Thyroid gland (tissue), 4 donors: ENCODE results near the gene PI16. TPM values are rescaled to one million over a fixed set of nuclear protein-coding genes. Genes with fewer than 3 reads are reported as not detected.

Experiments
- DNase-seq, 2 donors: peaks; one replicate each; pipeline ENCODE4 v3.0.0-alpha.2; 2019
- H3K27ac ChIP-seq, 3 donors: fragments of 200-600 bp; sonication (generic); 1 replicate in 2 of 3; 2 replicates in 1 of 3; pipeline ENCODE4 v1.5.1; 2016 to 2019; ENCODE audit warnings: mild to moderate bottlenecking in 1 of 3, moderate library complexity in 1 of 3
- H3K27me3 ChIP-seq: fragments of 200-600 bp; sonication (generic); one replicate; pipeline ENCODE4 v1.5.1; 2019
- H3K36me3 ChIP-seq, 2 donors: fragments of 200-600 bp; sonication (generic); one replicate each; pipeline ENCODE4 v1.5.1; 2016 to 2019
- H3K4me1 ChIP-seq, 2 donors: fragments of 200-600 bp; sonication (generic); one replicate each; pipeline ENCODE4 v1.5.1; 2017 to 2019
- H3K4me3 ChIP-seq, 3 donors: fragments of 200-600 bp; sonication (generic); replicated peaks in 1 of 3; 1 replicate in 2 of 3; 2 replicates in 1 of 3; pipeline ENCODE4 v1.5.1; 2016; ENCODE audit warnings: mild to moderate bottlenecking in 1 of 3
- H3K9me3 ChIP-seq: fragments of 200-600 bp; sonication (generic); one replicate; pipeline ENCODE4 v1.5.1; 2017
- CTCF ChIP-seq, 6 experiments: fragments of 200-600 bp in 3 of 6; fragments of 450-650 bp in 3 of 6; sonication (generic) in 3 of 6; IDR thresholded peaks; one replicate each; pipeline ENCODE4 v1.5.1; 2016 to 2019; ENCODE audit warnings: antibody characterized with exemption in 6 of 6, mild to moderate bottlenecking in 2 of 6, inconsistent platforms in 1 of 6, moderate library complexity in 1 of 6
- POLR2A ChIP-seq, 2 donors: fragments of 450-650 bp; IDR thresholded peaks; one replicate each; pipeline ENCODE4 v1.6.1; 2017; ENCODE audit warnings: antibody characterized with exemption in 2 of 2, mild to moderate bottlenecking in 2 of 2, moderate library complexity in 1 of 2
- WGBS, 2 donors: methylation state at CpG; one replicate each; pipeline ENCODE4 v1.1.5; 2017; 5-methylcytosine and 5-hydroxymethylcytosine counted together
- intact Hi-C: fragments of 100-400 bp; cut with DNase I; formaldehyde crosslinking; loops from one replicate; pipeline ENCODE4 v1.15.1; 2023
- total RNA-seq, 4 donors: library from RNA; depleted of rRNA; stranded (reverse); fragments of >200 nt; gene quantifications; one replicate each; pipeline ENCODE4 v1.2.3, GENCODE V29; 2016

PI16 gene
- total RNA-seq, 4 donors from 2014 or later = 5.1 to 22.9 (median 9.1) TPM

DNA sequence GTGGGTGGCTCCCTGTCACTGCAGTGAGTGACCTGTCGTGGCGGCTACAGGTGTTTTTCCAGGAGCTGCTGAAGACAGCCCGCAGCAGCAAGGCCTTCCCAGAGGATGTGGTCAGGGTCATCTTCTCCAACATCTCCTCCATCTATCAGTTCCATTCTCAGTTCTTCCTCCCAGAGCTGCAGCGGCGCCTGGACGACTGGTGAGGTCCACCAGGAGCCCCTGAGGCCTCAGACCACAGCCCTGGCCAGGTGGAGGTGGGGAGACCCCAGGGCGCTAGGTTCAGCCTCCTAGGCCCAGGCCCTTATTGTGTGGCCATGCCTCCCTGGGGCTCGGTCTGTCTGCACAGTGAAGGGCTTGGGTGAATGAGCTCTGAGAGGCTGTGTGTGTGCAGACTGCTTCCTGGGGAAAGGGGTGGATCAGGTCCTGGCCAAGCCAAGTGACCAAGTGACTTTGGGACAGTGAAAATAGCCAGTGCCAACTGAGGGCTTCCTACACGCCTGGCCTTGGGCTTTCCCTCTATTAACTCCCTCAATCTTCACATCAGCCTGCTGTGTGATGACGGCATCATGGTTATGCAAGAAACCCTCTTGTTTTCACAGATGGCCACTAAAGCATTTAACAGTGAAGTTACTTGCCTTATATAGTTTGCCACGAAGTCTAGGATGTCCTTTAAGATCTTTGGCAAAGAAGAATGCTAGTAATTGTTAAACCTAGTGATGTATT, 57.3 kb downstream of the PI16 start:
- no peaks in the 10 kb centered on the region for H3K36me3 ChIP-seq
- no peaks in the 10 kb centered on the region for H3K9me3 ChIP-seq
- intact Hi-C loops = loop anchor here (5.0 to 10.0 kb wide), 3 partner anchors 35 to 127 kb away; partner anchors contain the start of gene C6orf89
- H3K4me3 ChIP-seq = no peak overlapping the region
- peaks cover 40 to 42% of the 10 kb centered on the region in 2 donors for H3K4me1 ChIP-seq
- peak in 1 of 2 donors; percentile 39 for TF ChIP-seq POLR2A (IDR thresholded peaks at IDR 0.05)
- TF ChIP-seq CTCF (IDR thresholded peaks at IDR 0.05) = no peak
- H3K27me3 ChIP-seq = no peaks in the 10 kb centered on the region
- 45 to 62% methylated on average over 7 to 11 of the region's 11 CpGs for WGBS, 2 donors
- H3K27ac ChIP-seq = peak overlapping the region; percentile 74 to 85 (median 76)
- DNase-seq = peak; percentile 76 to 80

DNA sequence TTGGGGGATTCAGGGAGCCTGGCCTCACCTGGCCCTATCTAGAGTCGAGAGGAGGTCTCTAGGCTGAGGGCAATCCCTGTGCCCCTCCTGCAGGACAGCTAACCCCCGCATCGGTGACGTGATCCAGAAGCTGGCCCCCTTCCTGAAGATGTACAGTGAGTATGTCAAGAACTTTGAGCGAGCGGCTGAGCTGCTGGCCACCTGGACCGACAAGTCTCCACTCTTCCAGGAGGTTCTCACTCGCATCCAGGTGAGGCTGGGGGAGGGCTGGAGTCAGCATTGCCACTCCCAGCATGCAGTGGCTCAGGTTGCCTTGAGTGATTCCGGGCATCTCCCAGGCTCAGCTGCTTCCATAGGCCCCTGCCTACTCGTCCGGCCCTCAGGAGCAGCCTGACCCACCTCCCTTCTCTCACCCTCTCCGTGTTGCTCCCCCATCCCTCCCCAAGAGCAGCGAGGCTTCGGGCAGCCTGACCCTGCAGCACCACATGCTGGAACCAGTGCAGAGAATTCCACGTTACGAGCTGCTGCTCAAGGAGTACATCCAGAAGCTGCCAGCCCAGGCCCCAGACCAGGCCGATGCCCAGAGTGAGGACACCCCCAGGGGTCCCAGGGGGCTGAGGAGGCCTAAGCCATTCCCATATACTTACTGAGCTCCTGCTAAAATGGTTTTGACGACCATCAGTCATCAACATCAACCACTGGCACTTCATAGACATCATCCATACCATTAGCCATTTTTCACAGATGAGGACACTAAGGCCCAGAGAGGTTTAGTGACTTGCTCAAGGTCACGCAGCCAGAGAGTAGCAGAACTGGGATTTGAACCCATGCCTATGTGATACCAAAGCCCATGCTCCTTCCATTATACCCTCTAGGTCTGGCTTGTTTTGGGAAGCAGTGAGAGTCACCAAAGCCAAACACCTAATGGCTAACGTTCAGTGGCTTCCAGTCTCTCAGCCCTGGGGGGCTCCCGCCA, 59.3 kb downstream of the PI16 start:
- TF ChIP-seq CTCF (IDR thresholded peaks at IDR 0.05) = peak in 1 of 6 experiments; percentile 36
- TF ChIP-seq POLR2A (IDR thresholded peaks at IDR 0.05) = no peak
- Histone ChIP-seq H3K27ac (peak overlapping the region; percentile 14 to 76 (median 74)), H3K9me3 (no peaks in the 10 kb centered on the region), H3K36me3 (no peaks in the 10 kb centered on the region), H3K4me1 (peaks cover 39 to 43% of the 10 kb centered on the region in 2 donors), H3K27me3 (no peaks in the 10 kb centered on the region), H3K4me3 (no peak overlapping the region)
- WGBS, 2 donors = 46 to 83% methylated on average over 8 to 13 of the region's 21 CpGs
- peak; percentile 69 to 70 for DNase-seq
- intact Hi-C loops = loop anchor here (5.0 to 10.0 kb wide), 3 partner anchors 37 to 129 kb away; partner anchors contain the start of gene C6orf89

Other genes starting within 250 kb of the PI16 start
- 1 to 10 TPM; 1.1 to 4.6 (median 2.9) TPM for gene CPNE5, start 115.3 kb upstream of the PI16 start, total RNA-seq
- gene PPIL1, start 79.9 kb upstream of the PI16 start, total RNA-seq = 10 to 100 TPM; 35.3 to 69.4 (median 44.3) TPM
- 10 to 100 TPM; 58.2 to 89.6 (median 68.9) TPM for gene C6orf89, start 68.8 kb upstream of the PI16 start, total RNA-seq
- gene MTCH1, start 31.5 kb downstream of the PI16 start, total RNA-seq = 1,000 to 10,000 TPM in 1 of 4 donors, 100 to 1,000 TPM in 3; 571 to 1,096 (median 866) TPM
- gene FGD2, start 50.9 kb downstream of the PI16 start, total RNA-seq = 10 to 100 TPM; 14.9 to 25.8 (median 23.1) TPM
- gene PIM1, start 215.4 kb downstream of the PI16 start, total RNA-seq = 10 to 100 TPM; 13.1 to 54.5 (median 22.2) TPM